ENCODE data around the gene IFNE.

Gene IFNE

DNA sequence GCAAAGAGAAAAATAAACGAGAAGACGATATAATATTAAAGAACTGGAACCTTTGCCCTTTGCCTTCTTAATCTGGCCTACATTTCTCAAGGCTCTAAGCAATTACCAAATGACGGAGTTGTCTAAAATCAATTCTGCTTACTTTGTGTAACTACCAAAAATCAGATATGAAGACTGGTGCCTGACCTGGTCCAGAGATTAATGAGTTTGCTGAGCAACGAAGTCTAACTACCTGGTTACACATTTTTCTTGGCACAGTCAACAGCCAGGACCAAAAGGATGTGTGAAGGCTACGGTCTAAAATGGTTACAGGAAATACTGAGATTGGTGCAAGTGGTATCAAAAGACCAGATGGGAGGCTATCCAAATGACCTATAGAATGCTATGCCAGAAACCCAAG lies 17.8 kb upstream of the IFNE start:
- Histone ChIP-seq H3K4me3 (ENCODE audit: insufficient read depth, low read depth, low read length) (no peak overlapping the region), H3K36me3 (ENCODE audit: control insufficient read depth, insufficient read depth, low read length) (no peaks in the 10 kb centered on the region), H3K4me1 (ENCODE audit: control insufficient read depth, insufficient read depth, low read length) (no peaks in the 10 kb centered on the region), H3K27ac (ENCODE audit: insufficient read depth, low read depth, low read length, poor library complexity, severe bottlenecking) (no peak overlapping the region), H3K27me3 (ENCODE audit: control insufficient read depth, insufficient read depth, low read length, poor library complexity, severe bottlenecking) (no peaks in the 10 kb centered on the region), H3K9me3 (ENCODE audit: control insufficient read depth, low read length) (no peaks in the 10 kb centered on the region)
- WGBS, 2 experiments, result 94 to 96% methylated on average over 5 of the region's 5 CpGs

DNA sequence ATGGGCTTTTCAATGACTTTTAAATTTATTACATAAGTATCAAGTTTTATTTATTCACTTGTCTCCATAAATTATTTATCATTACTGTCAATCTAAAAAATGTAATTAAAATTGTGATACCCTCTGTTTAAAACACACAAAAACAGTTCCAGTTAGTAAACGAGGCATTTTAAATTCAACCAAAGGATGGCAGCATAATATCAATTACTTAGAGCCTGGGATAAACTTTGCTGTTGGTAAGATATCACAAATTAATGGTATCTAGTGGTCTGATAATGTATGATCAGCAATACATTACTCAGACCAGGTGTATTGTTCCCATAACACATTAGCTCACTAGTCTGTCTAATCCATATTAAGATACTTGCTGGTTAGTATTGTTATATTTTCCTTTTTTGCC lies 9.6 kb upstream of the IFNE start:
- Histone ChIP-seq H3K36me3 (ENCODE audit: control insufficient read depth, insufficient read depth, low read length) (no peaks in the 10 kb centered on the region), H3K4me3 (ENCODE audit: insufficient read depth, low read depth, low read length) (no peak overlapping the region), H3K27me3 (ENCODE audit: control insufficient read depth, insufficient read depth, low read length, poor library complexity, severe bottlenecking) (no peaks in the 10 kb centered on the region), H3K9me3 (ENCODE audit: control insufficient read depth, low read length) (no peaks in the 10 kb centered on the region), H3K27ac (ENCODE audit: insufficient read depth, low read depth, low read length, poor library complexity, severe bottlenecking) (no peak overlapping the region), H3K4me1 (ENCODE audit: control insufficient read depth, insufficient read depth, low read length) (no peaks in the 10 kb centered on the region)
- WGBS, 2 experiments, result 100% methylated on average over 1 of the region's 1 CpG; no CpG with 5 or more reads in 1 of the 2 experiments

GRCh38 chr9:21481470-21482056 lies 550 bp downstream of the IFNE start:
- WGBS, 2 experiments, result 79% methylated on average over 1 of the region's 1 CpG; no CpG with 5 or more reads in 1 of the 2 experiments
- Histone ChIP-seq H3K36me3 (ENCODE audit: control insufficient read depth, insufficient read depth, low read length) (no peaks in the 10 kb centered on the region), H3K27ac (ENCODE audit: insufficient read depth, low read depth, low read length, poor library complexity, severe bottlenecking) (no peak overlapping the region), H3K9me3 (ENCODE audit: control insufficient read depth, low read length) (no peaks in the 10 kb centered on the region), H3K27me3 (ENCODE audit: control insufficient read depth, insufficient read depth, low read length, poor library complexity, severe bottlenecking) (no peaks in the 10 kb centered on the region), H3K4me1 (ENCODE audit: control insufficient read depth, insufficient read depth, low read length) (no peaks in the 10 kb centered on the region), H3K4me3 (ENCODE audit: insufficient read depth, low read depth, low read length) (no peak overlapping the region)

- 89% methylated on average over 7 of the region's 8 CpGs for WGBS, 2 experiments
- no peaks in the 10 kb centered on the region for H3K9me3 ChIP-seq (ENCODE audit: control insufficient read depth, low read length)
- H3K27me3 ChIP-seq (ENCODE audit: control insufficient read depth, insufficient read depth, low read length, poor library complexity, severe bottlenecking), result no peaks in the 10 kb centered on the region
- no peak overlapping the region for H3K4me3 ChIP-seq (ENCODE audit: insufficient read depth, low read depth, low read length)
- no peak overlapping the region for H3K27ac ChIP-seq (ENCODE audit: insufficient read depth, low read depth, low read length, poor library complexity, severe bottlenecking)
- H3K4me1 ChIP-seq (ENCODE audit: control insufficient read depth, insufficient read depth, low read length), result no peaks in the 10 kb centered on the region
- H3K36me3 ChIP-seq (ENCODE audit: control insufficient read depth, insufficient read depth, low read length), result no peaks in the 10 kb centered on the region
Measured at GRCh38 chr9:21479152-21479702, 2.9 kb downstream of the IFNE start.

GRCh38 chr9:21477466-21477865 lies 4.6 kb downstream of the IFNE start:
- Histone ChIP-seq H3K4me1 (ENCODE audit: control insufficient read depth, insufficient read depth, low read length) (no peaks in the 10 kb centered on the region), H3K36me3 (ENCODE audit: control insufficient read depth, insufficient read depth, low read length) (no peaks in the 10 kb centered on the region), H3K27ac (ENCODE audit: insufficient read depth, low read depth, low read length, poor library complexity, severe bottlenecking) (no peak overlapping the region), H3K9me3 (ENCODE audit: control insufficient read depth, low read length) (no peaks in the 10 kb centered on the region), H3K27me3 (ENCODE audit: control insufficient read depth, insufficient read depth, low read length, poor library complexity, severe bottlenecking) (no peaks in the 10 kb centered on the region), H3K4me3 (ENCODE audit: insufficient read depth, low read depth, low read length) (no peak overlapping the region)
- 89 to 96% methylated on average over 2 of the region's 2 CpGs for WGBS, 2 experiments

DNA sequence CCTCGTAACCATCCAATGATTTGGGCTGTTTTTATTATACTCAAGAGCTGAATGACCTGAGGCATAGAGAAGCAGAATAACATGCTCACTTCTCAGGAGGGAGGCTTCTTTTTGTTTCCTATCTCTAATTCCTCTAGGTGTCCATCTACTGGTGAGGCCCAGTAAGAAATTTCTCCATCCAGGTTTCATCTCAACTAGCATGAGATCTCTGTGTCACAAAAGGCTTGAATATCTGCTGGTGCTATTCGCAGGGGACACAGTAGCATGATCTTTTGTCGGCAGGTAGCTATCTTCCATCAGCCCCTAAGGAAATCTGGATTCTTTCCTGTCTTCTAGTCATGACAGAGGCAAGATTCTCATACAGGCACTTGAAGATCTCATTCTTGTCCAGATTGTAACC lies 8.9 kb downstream of the IFNE start:
- H3K27ac ChIP-seq (ENCODE audit: insufficient read depth, low read depth, low read length, poor library complexity, severe bottlenecking), result no peak overlapping the region
- no peaks in the 10 kb centered on the region for H3K27me3 ChIP-seq (ENCODE audit: control insufficient read depth, insufficient read depth, low read length, poor library complexity, severe bottlenecking)
- no peaks in the 10 kb centered on the region for H3K4me1 ChIP-seq (ENCODE audit: control insufficient read depth, insufficient read depth, low read length)
- 87 to 93% methylated on average over 3 of the region's 3 CpGs for WGBS, 2 experiments
- no peak overlapping the region for H3K4me3 ChIP-seq (ENCODE audit: insufficient read depth, low read depth, low read length)
- H3K9me3 ChIP-seq (ENCODE audit: control insufficient read depth, low read length), result no peaks in the 10 kb centered on the region
- H3K36me3 ChIP-seq (ENCODE audit: control insufficient read depth, insufficient read depth, low read length), result no peaks in the 10 kb centered on the region

DNA sequence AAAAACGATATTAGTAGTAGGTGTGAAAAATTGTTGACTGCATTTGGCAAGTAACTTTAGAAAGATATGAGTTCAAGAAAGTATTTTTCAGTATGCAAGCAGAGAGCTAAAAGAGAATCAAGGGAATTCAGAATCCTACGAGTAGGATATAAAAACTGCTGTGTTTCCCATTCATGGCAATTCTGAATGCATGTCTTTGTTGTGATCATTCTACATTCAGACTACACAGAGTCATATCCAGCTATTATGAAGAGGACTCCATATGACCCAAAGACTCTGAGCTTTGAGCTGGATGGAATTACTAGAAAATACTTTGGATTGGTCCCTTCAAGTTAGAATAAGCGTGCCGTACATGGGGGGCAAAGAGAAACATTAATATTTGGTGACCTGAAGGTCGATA lies 12.0 kb downstream of the IFNE start:
- H3K27me3 ChIP-seq (ENCODE audit: control insufficient read depth, insufficient read depth, low read length, poor library complexity, severe bottlenecking), result no peaks in the 10 kb centered on the region
- no peak overlapping the region for H3K27ac ChIP-seq (ENCODE audit: insufficient read depth, low read depth, low read length, poor library complexity, severe bottlenecking)
- 93 to 95% methylated on average over 5 of the region's 5 CpGs for WGBS, 2 experiments
- no peaks in the 10 kb centered on the region for H3K9me3 ChIP-seq (ENCODE audit: control insufficient read depth, low read length)
- no peaks in the 10 kb centered on the region for H3K36me3 ChIP-seq (ENCODE audit: control insufficient read depth, insufficient read depth, low read length)
- H3K4me1 ChIP-seq (ENCODE audit: control insufficient read depth, insufficient read depth, low read length), result no peaks in the 10 kb centered on the region
- no peak overlapping the region for H3K4me3 ChIP-seq (ENCODE audit: insufficient read depth, low read depth, low read length)

- Histone ChIP-seq H3K4me3 (ENCODE audit: insufficient read depth, low read depth, low read length) (no peak overlapping the region), H3K27me3 (ENCODE audit: control insufficient read depth, insufficient read depth, low read length, poor library complexity, severe bottlenecking) (no peaks in the 10 kb centered on the region), H3K36me3 (ENCODE audit: control insufficient read depth, insufficient read depth, low read length) (no peaks in the 10 kb centered on the region), H3K4me1 (ENCODE audit: control insufficient read depth, insufficient read depth, low read length) (no peaks in the 10 kb centered on the region), H3K9me3 (ENCODE audit: control insufficient read depth, low read length) (no peaks in the 10 kb centered on the region), H3K27ac (ENCODE audit: insufficient read depth, low read depth, low read length, poor library complexity, severe bottlenecking) (no peak overlapping the region)
Measured at GRCh38 chr9:21465859-21466518, 16.1 kb downstream of the IFNE start.

DNA sequence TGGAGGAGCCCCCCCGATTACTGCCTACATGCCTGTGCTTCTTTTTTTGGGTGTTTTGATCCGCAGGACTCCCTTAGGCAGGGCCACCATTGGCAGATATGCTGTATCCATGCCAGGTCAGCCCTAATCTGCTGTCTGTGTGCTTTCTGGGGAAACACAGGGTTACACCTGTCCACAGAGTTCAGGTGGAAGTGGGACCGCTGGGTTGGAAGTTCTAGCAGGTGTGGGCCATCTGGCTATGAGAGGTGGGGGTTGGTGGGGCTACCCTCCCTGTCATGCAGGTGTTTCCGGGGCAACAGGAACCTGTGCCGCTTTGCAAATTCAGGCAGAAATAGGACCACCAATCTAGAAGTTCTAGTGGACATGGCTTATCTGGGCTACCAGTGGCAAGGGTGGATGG lies 17.0 kb downstream of the IFNE start:
- Histone ChIP-seq H3K4me3 (ENCODE audit: insufficient read depth, low read depth, low read length) (no peak overlapping the region), H3K27me3 (ENCODE audit: control insufficient read depth, insufficient read depth, low read length, poor library complexity, severe bottlenecking) (no peaks in the 10 kb centered on the region), H3K36me3 (ENCODE audit: control insufficient read depth, insufficient read depth, low read length) (no peaks in the 10 kb centered on the region), H3K4me1 (ENCODE audit: control insufficient read depth, insufficient read depth, low read length) (no peaks in the 10 kb centered on the region), H3K27ac (ENCODE audit: insufficient read depth, low read depth, low read length, poor library complexity, severe bottlenecking) (no peak overlapping the region), H3K9me3 (ENCODE audit: control insufficient read depth, low read length) (no peaks in the 10 kb centered on the region)
- 94 to 95% methylated on average over 5 of the region's 5 CpGs for WGBS, 2 experiments

GRCh38 chr9:21461377-21461776 lies 20.7 kb downstream of the IFNE start:
- no CpG with 5 or more reads among the region's 1 CpG for WGBS, 2 experiments

More at GRCh38 chr9:21461377-21461776, 20.7 kb downstream of the IFNE start:
- Histone ChIP-seq H3K9me3 (ENCODE audit: control insufficient read depth, low read length) (no peaks in the 10 kb centered on the region), H3K4me3 (ENCODE audit: insufficient read depth, low read depth, low read length) (no peak overlapping the region), H3K27ac (ENCODE audit: insufficient read depth, low read depth, low read length, poor library complexity, severe bottlenecking) (no peak overlapping the region), H3K36me3 (ENCODE audit: control insufficient read depth, insufficient read depth, low read length) (no peaks in the 10 kb centered on the region), H3K4me1 (ENCODE audit: control insufficient read depth, insufficient read depth, low read length) (no peaks in the 10 kb centered on the region), H3K27me3 (ENCODE audit: control insufficient read depth, insufficient read depth, low read length, poor library complexity, severe bottlenecking) (no peaks in the 10 kb centered on the region)
